Measurements from ENCODE around the gene SORBS1. TPM values are rescaled to one million over a fixed set of nuclear protein-coding genes. Genes with fewer than 3 reads are reported as not detected.

The SORBS1 gene
- total and polyA plus RNA-seq, 4 experiments from 2014 or later, result 0.67 to 0.93 (median 0.75) TPM; not detected in 1

DNA sequence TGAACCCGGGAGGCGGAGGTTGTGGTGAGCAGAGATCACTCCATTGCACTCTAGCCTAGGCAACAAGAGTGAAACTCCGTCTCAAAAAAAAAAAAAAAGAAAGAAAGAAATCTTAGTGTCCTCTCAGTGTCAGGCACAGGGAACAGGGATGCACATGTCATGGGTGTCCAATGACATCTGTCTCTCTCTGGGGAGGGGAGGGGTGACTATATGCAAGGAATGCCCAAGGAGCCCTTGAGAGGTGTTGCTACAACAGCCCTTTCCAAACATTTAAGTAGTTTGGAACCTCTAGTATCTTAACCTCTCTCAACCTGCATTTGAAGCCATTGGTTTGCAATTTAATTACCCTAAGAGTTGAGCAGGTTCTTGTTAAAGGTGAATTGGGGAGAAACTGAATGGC, 299.2 kb downstream of the SORBS1 start:
- H3K4me3 Mint-ChIP-seq, result no peak overlapping the region
- no peak overlapping the region for H3K27ac ChIP-seq (ENCODE audit: low read depth, low read length)
- H3K36me3 Mint-ChIP-seq, result no peaks in the 10 kb centered on the region
- ChIA-PET POLR2A (ENCODE audit: partially characterized antibody) (no interaction called here), CTCF (ENCODE audit: partially characterized antibody) (no interaction called here)
- no peaks in the 10 kb centered on the region for H3K27me3 ChIP-seq (ENCODE audit: insufficient read depth, low read length)
- H3K9me3 ChIP-seq (ENCODE audit: control insufficient read depth in 1 of 2, low read length in 2 of 2), result no peaks in the 10 kb centered on the region
- H3K27me3 Mint-ChIP-seq, result no peaks in the 10 kb centered on the region
- H3K4me1 ChIP-seq (ENCODE audit: insufficient read depth, low read length), result no peaks in the 10 kb centered on the region
- H3K4me3 ChIP-seq (ENCODE audit: low read length in 2 of 2), result no peak overlapping the region
- peaks cover 0 to 4% (median 0%) of the 10 kb centered on the region in 8 donors for H3K9me3 Mint-ChIP-seq
- H3K36me3 ChIP-seq (ENCODE audit: insufficient read depth, low read length), result no peaks in the 10 kb centered on the region
- no peak for DNase-seq
- no peak overlapping the region for H3K27ac Mint-ChIP-seq
- H3K4me1 Mint-ChIP-seq, result peaks cover 0 to 7% (median 3%) of the 10 kb centered on the region in 4 donors
- intact Hi-C loops (cut with micrococcal nuclease), result no loop called here

Other genes starting within 250 kb of the SORBS1 start
- gene ALDH18A1, start 95.3 kb upstream of the SORBS1 start, total RNA-seq, result 10 to 100 TPM; 25.9 to 29.3 TPM
- gene ALDH18A1, start 95.3 kb upstream of the SORBS1 start, polyA plus RNA-seq, result 10 to 100 TPM; 52.8 to 77.5 TPM
- gene TCTN3, start 132.6 kb upstream of the SORBS1 start, total RNA-seq, result 10 to 100 TPM; 20.5 to 22.2 TPM
- 10 to 100 TPM; 50.4 to 54.9 TPM for gene TCTN3, start 132.6 kb upstream of the SORBS1 start, polyA plus RNA-seq
- 1 to 10 TPM; 1.6 to 1.9 TPM for gene ENTPD1, start 194.8 kb upstream of the SORBS1 start, total RNA-seq
- gene ENTPD1, start 194.8 kb upstream of the SORBS1 start, polyA plus RNA-seq, result 1 to 10 TPM; 1.2 to 1.6 TPM

Measured in CD4-positive, alpha-beta memory T cell (primary cell).